Gastroesophageal sphincter (tissue), 3 donors: ENCODE data around the gene TREML2.

ENCODE experiments used
- CTCF ChIP-seq, 4 experiments: fragments of 200-600 bp in 2 of 4; fragments of 450-650 bp in 2 of 4; sonication (generic) in 1 of 4; IDR thresholded peaks; one replicate each; pipeline ENCODE4 v1.5.1; 2017 to 2019; ENCODE audit warnings: antibody characterized with exemption in 4 of 4, mild to moderate bottlenecking in 2 of 4, moderate library complexity in 2 of 4
- EP300 ChIP-seq: sonication (generic); formaldehyde crosslinking; IDR thresholded peaks from one replicate; pipeline ENCODE4 v1.6.1; 2017; ENCODE audit warnings: antibody characterized with exemption, mild to moderate bottlenecking
- POLR2A ChIP-seq, 2 donors: fragments of 450-650 bp; IDR thresholded peaks; one replicate each; pipeline ENCODE4 v1.6.1; 2017; ENCODE audit warnings: antibody characterized with exemption in 2 of 2, mild to moderate bottlenecking in 2 of 2, moderate library complexity in 1 of 2
- POLR2AphosphoS5 ChIP-seq: sonication (generic); formaldehyde crosslinking; IDR thresholded peaks from one replicate; pipeline ENCODE4 v1.6.1; 2017; ENCODE audit warnings: antibody characterized with exemption

GRCh38 chr6:41153992-41154625, 46.8 kb downstream of the TREML2 start, which contains the start of gene TREML1:
- TF ChIP-seq CTCF (IDR thresholded peaks at IDR 0.05) (no peak), POLR2AphosphoS5 (no peak), POLR2A (IDR thresholded peaks at IDR 0.05) (no peak), EP300 (no peak)
